ENCODE measurements around the gene PSD.

The PSD gene

GRCh38 chr10:102354451-102354850 lies 64.1 kb downstream of the PSD start:
- H3K27me3 Mint-ChIP-seq (ENCODE audit: low read depth, poor library complexity) = no peaks in the 10 kb centered on the region
- DNase-seq = no peak
- H3K9me3 Mint-ChIP-seq = no peaks in the 10 kb centered on the region
- H3K4me3 Mint-ChIP-seq = no peak overlapping the region
- peaks cover 36% of the 10 kb centered on the region for H3K36me3 Mint-ChIP-seq (ENCODE audit: low read depth)
- TF ChIP-seq CTCF (IDR thresholded peaks at IDR 0.05) = no peak
- no peaks in the 10 kb centered on the region for H3K4me1 Mint-ChIP-seq
- no peak overlapping the region for H3K27ac Mint-ChIP-seq
